ENCODE measurements around the gene ADAMTS7. TPM values are rescaled to one million over a fixed set of nuclear protein-coding genes. Genes with fewer than 3 reads are reported as not detected.

ADAMTS7 gene
- total and polyA plus RNA-seq, 2 of the 8 experiments (the other 6 are each of a cell fraction or from before 2014, with no cell fraction given), result 27.9 to 45.2 TPM

GRCh38 chr15:78828920-78829319, 17.7 kb upstream of the ADAMTS7 start:
- no peaks in the 10 kb centered on the region for H3K79me1 ChIP-seq (ENCODE audit: low read depth, low read length)
- no peak for FAIRE-seq
- no peak overlapping the region for H3K27ac ChIP-seq (ENCODE audit: low read depth, low read length)
- ChIA-PET CTCF (ENCODE audit: partially characterized antibody) (interaction anchor here (0.6 to 2.7 kb wide), 2 partner anchors 17 to 340 kb away, joined by 3 to 10 read pairs; partner anchors contain the start of gene ADAMTS7), POLR2A (ENCODE audit: partially characterized antibody) (no interaction called here)
- H3K4me2 ChIP-seq (ENCODE audit: insufficient read depth in 1 of 2, low read depth in 2 of 2, low read length in 2 of 2), result no peak overlapping the region
- WGBS, 2 experiments (ENCODE audit: extremely low coverage in 1 of 2, insufficient coverage in 1 of 2, insufficient read length in 1 of 2, insufficient replicate concordance in 2 of 2, low coverage in 1 of 2, low lambda C conversion rate in 2 of 2, missing lambda C conversion rate in 1 of 2), result 77% methylated on average over 2 of the region's 2 CpGs; no CpG with 5 or more reads in 1 of the 2 experiments
- no peaks in the 10 kb centered on the region for H3K36me3 ChIP-seq (ENCODE audit: control insufficient read depth in 2 of 4, insufficient read depth in 4 of 4, low read length in 3 of 4)
- no peak overlapping the region for H2BK15ac ChIP-seq (ENCODE audit: low read length)
- no peak overlapping the region for H3K56ac ChIP-seq (replicated peaks; ENCODE audit: insufficient read length, low read depth, low read length)
- H3K18ac ChIP-seq (ENCODE audit: extremely low read depth, low read length), result no peak overlapping the region
- H2BK5ac ChIP-seq (ENCODE audit: low read depth, low read length), result no peak overlapping the region
- TF ChIP-seq E2F6 (IDR thresholded peaks at IDR 0.05) (no peak), SP2 (IDR thresholded peaks at IDR 0.05; ENCODE audit: low read length) (no peak), KDM4A (IDR thresholded peaks at IDR 0.05; ENCODE audit: low read depth, low read length, severe bottlenecking) (no peak), POLR2A (IDR thresholded peaks at IDR 0.05; ENCODE audit: control extremely low read depth in 1 of 2, low read depth in 2 of 2, low read length in 2 of 2) (no peak), GTF2F1 (IDR thresholded peaks at IDR 0.05; ENCODE audit: borderline replicate concordance, low read depth, low read length) (no peak)
- H4K91ac ChIP-seq (replicated peaks; ENCODE audit: insufficient read length, low read length), result no peak overlapping the region
- no peak overlapping the region for H4K8ac ChIP-seq (ENCODE audit: extremely low read depth, insufficient read depth, low read length)
- H2BK12ac ChIP-seq (ENCODE audit: low read depth, low read length), result no peak overlapping the region
- H2AK5ac ChIP-seq (ENCODE audit: low read depth, low read length), result no peak overlapping the region
- H2AFZ ChIP-seq (ENCODE audit: low read length), result no peak overlapping the region
- H3K79me2 ChIP-seq (ENCODE audit: control insufficient read depth in 1 of 2, insufficient read depth in 2 of 2, low read length in 2 of 2), result no peaks in the 10 kb centered on the region
- no peak overlapping the region for H2BK120ac ChIP-seq (replicated peaks; ENCODE audit: low read depth, low read length)
- no peak overlapping the region for H2BK20ac ChIP-seq (ENCODE audit: low read length)
- no peak overlapping the region for H3K4me3 ChIP-seq (ENCODE audit: extremely low read depth in 1 of 4, insufficient read depth in 2 of 4, low read depth in 3 of 4, low read length in 4 of 4)
- no peak for DNase-seq (ENCODE audit: low read depth in 1 of 2, low spot score in 2 of 2)
- H3K27me3 ChIP-seq (replicated peaks in 1 of 4; ENCODE audit: control insufficient read depth in 3 of 4, extremely low read depth in 1 of 4, insufficient read depth in 3 of 4, low read length in 3 of 4), result no peaks in the 10 kb centered on the region
- no peak overlapping the region for H4K5ac ChIP-seq (ENCODE audit: insufficient read length, low read depth, low read length)
- no peak overlapping the region for H3K23ac ChIP-seq (ENCODE audit: insufficient read length)
- H4K20me1 ChIP-seq (replicated peaks in 1 of 2; ENCODE audit: control insufficient read depth in 1 of 2, insufficient read depth in 2 of 2, low read length in 2 of 2), result peaks cover 0 to 1% of the 10 kb centered on the region in 2 experiments
- no peaks in the 10 kb centered on the region for H3K4me1 ChIP-seq (replicated peaks in 1 of 4; ENCODE audit: control insufficient read depth in 3 of 4, insufficient read depth in 4 of 4, low read length in 3 of 4)
- H3K9ac ChIP-seq (replicated peaks in 1 of 4; ENCODE audit: extremely low read depth in 1 of 4, low read depth in 3 of 4, low read length in 3 of 4), result no peak overlapping the region
- H3K14ac ChIP-seq (ENCODE audit: insufficient read length), result no peak overlapping the region
- no peaks in the 10 kb centered on the region for H3K23me2 ChIP-seq (ENCODE audit: low read depth, low read length)
- no peaks in the 10 kb centered on the region for H3K9me3 ChIP-seq (ENCODE audit: insufficient read depth in 2 of 2, low read depth in 1 of 2, low read length in 1 of 2)
- no peak overlapping the region for H3K4ac ChIP-seq (replicated peaks; ENCODE audit: insufficient read length, low read depth, low read length)

All from H1 (cell line).